GM21528 (cell line): ENCODE results near the gene PKNOX1.
"Not testable (repeated sequence)": the region's sequence is repeated elsewhere in the genome, so short reads cannot be mapped to it uniquely, and the experiment has no call there.

Source experiments
- ATAC-seq: cut with Tn5 transposase; IDR thresholded peaks from one replicate; pipeline ENCODE4 v1.9.1; 2021; ENCODE audit warnings: mild to moderate bottlenecking, moderate library complexity; ENCODE audit not compliant: unreplicated experiment, low FRiP score

The PKNOX1 gene

DNA sequence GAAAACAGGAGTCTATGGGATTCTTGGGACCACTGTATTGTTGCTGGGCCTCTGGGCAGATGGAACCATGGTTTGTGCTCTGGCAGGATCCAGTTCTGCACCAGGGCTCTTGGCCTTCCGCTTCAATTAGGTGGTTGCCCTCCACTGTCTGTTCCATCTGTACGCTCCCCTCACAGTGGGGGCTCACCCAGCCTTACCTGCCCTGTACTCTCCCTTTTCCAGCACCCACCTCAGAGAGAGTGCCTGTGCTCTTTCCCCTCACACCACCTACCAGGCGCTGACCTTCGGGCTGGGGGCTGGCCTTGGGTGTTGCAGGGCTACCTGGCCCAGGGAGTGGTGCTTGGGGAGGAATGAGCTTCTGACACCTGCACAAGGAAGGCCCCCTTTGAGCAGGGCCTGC is 7.5 kb downstream of the PKNOX1 start:
- no peak for ATAC-seq

DNA sequence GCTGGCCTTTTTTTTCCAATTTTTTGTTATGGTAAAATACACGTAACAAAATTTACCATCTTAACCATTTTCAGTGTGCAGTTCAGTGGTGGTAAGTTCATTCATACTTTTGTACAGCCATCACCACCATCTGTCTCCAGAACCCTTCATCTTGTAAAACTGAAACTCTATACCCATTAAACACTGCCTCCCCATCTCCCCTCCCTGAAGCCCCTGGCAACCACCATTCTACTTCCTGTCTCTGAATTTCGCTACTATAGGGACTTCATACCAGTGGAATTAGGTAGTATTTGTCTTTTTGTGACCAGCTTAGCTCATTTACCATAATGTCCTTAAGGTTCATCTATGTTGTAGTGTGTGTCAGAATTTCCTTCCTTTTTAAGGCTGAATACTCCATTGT is 8.7 kb downstream of the PKNOX1 start:
- no peak for ATAC-seq

DNA sequence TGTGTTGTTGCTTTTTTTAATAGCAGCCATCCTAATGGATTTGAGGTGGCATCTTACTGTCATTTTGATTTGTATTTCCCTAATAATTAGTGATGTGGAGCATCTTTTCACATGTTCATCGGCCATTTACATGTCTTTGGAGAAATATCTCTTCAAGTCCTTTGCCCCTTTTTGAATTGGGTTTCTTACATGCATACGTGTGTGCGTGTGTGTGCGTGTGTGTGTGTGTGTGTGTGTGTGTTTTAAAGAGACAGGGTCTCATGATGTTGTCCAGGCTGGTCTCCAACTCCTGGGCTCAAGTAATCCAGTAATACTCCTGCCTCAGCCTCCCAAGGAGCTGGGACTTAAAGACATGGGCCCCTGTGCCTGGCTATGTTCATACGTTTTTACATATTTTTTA is 9.5 kb downstream of the PKNOX1 start:
- ATAC-seq: no peak

DNA sequence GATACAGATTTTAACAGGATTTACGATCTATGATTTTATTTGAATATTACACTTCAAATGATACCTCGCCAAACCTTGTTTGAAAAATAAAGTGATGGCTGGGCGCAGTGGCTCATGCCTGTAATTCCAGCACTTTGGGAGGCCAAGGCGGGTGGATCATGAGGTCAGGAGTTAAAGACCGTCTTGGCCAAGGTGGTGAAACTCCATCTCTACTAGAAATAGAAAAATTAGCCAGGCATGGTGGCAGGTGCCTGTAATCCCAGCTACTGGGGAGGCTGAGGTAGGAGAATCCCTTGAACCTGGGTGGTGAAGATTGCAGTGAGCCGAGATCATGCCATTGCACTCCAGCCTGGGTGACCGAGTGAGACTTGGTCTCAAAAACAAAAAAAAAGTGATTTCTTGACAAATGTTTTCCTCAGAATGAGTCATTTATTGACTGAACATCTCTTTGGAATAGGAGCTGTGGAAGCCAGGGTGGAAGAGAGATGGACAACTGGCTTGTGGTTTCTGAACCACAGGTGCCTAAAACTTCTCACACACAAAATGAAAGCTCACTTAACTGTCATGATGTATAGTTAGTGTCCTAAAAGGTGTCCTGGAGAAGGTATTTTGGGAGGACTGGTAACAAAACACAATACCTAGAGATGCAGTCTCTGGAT is 11.9 kb downstream of the PKNOX1 start:
- no peak for ATAC-seq

DNA sequence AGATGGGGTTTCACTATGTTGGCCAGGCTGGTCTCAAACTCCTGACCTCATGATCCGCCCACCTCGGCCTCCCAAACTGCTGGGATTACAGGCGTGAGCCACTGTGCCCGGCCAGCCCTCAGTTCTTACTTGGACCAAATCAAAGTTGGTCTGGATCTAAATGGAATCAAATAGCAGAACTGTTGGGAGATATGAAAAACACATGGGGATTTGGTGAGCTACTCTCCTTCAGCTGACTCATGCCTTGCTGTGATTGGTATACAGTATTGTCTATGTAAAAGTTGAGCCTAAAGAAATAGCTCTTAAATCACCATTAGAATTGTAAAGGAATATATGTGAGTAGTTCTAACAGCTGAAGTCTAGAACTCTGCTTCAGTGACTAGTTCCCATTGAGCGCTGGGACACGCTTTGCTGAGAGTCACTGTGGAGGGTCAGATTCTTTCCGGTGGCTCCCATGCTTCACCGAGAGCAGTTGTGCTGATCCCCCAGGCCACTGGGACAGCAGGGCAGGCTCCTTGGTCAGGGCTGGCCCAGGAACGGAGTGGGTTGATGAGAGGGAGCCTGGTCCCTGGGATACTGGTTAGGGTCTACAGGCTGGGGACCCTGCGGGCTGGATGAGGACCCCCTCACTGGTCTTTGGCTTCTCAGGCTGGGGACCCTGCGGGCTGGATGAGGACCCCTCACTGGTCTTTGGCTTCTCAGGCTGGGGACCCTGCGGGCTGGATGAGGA is 14.0 kb downstream of the PKNOX1 start:
- no peak for ATAC-seq

DNA sequence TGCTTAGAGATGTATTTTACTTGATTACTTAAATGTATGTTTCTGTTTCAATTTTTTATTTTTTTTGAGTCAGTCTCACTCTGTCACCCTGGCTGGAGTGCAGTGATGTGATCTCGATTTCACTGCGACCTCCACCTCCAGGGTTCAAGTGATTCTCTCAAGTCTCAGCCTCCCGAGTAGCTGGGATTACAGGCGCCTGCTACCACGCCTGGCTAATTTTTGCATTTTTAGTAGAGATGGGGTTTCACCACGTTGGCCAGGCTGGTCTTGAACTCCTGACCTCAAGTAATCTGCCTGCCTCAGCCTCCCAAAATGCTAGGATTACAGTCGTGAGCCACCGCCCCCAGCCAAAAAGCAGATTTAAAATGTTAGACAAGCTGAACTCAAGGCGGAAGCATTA is 15.0 kb downstream of the PKNOX1 start:
- not testable (repeated sequence) for ATAC-seq

DNA sequence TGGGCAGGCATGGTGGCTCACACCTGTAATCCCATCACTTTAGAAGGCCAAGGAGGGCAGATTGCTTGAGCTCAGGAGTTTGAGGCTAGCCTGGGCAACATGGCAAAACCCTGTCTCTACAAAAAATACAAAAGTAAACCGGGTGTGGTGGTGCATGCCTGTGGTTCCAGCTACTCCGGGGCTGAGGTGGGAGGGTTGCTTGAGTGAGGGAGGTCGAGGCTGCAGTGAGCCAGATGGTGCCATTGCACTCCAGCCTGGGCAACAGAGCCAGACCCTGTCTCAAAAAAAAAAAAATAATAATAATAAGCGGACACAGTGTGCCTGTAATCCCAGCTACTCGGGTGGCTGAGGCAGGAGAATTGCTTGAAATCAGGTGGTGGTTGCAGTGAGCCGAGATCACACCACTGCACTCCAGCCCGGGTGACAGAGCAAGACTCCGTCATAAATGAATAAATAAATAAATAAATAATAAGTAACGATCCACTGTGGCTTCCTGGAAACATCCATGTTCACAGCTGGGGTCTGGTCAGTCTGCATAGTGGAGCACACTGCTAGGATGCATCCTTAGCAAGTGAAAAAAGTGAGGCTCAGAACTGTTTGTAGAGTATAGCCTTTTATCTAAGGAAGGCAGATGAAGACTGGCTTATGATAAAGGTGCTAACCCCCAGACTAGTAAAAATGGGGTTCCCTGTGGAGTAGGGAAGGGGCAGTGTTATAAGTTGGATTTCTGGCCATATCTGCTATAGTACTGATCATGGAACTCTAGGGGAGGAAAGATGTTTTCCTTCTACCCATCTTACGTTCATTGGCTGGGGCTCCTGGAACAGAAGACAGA is 15.7 kb downstream of the PKNOX1 start:
- no peak for ATAC-seq

DNA sequence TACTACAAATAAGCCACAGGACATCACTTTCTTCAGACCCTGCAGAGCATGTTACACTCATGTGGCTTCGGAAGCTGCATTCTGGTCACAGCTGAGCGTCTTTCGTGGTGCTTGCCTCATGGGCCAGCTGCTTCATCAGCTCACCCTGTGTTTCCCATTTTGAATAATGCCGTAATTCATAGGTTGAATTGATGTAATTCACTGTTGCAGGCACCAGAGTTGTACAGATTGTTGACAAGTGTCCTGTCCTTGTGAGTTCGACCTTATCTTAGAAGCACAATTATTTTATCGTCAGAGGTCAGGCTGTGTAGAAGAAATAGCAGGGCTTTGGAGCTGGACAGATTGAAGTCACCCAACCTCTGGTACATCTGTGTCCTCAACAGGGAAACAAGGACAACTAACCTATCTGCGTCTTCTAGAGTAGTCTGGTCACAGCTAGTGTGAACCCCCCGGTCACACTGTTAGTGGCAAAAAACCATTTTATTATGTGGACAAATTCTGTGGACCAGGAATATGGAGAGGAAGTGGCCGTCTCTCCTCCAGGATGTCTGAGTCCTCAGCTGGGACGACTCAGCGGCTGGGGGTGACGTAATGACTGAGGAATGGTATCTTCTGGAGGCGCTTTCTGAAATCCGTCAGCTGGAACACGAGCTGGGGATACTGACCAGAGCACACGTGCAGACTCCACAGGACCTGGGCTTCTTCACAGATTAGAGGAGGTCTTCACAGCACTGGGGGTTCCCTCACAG is 17.8 kb downstream of the PKNOX1 start:
- no peak for ATAC-seq

DNA sequence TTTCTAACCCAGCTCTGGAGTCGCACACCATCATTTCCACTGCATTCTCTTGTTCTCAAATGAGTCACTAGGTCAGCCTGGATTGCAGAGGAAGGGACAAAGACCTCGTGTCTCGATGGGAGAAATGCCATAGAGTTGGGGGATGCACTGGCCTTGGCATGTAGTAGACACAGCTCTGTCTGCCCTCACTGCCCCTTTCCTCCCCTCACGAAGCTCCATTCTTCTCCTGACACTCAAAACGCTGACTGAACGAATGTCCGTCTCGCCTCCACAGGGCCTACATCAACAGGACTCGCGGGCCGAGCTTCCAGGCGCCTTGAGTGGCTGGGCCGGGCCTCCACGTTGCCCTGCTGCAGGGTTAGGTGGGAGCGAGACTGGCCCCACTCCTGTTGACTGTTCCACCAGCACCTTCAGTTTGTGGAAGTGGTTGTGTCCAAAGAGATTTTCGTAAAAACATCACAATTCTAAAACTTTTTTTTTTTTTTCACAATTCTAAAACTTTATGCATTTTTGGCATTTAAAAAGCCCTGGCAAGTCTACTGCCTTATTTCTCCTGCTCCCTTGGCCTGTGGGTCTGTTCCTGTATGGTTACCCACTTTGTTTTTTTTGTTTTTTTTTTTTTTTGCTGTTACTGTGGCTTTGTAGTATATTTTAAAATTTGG is 18.8 kb downstream of the PKNOX1 start:
- ATAC-seq: no peak

DNA sequence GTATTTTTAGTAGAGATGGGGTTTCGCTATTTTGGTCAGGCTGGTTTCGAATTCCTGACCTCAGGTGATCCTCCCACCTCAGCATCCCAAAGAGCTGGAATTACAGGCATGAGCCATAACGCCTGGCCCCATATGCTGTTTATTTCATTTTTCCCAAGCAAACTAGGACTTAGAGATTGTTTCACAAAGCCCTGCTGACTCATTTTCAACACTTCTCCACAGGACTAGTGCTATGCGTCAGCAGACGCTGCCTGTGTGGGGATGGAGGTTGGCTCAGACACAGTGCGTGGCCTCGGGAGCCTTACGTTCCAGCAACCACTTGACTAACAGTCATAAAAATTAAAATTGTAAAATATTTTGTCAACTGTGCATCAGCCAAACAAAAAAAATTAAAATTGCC is 22.7 kb downstream of the PKNOX1 start:
- no peak for ATAC-seq

DNA sequence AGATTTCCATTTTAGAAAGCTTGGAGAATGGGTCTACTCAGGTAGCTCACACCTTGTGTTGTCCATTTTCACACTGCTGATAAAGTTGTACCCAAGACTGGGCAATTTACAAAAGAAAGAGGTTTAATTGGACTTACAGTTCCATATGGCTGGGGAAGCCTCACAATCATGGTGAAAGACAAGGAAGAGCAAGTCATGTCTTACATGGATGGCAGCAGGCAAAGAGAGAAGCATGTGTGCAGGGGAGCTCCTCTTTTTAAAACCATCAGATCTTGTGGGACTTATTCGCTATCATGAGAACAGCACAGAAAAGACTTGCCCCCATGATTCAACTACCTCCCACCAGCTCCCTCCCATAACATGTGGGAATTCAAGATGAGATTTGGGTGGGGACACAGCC is 23.6 kb downstream of the PKNOX1 start:
- not testable (repeated sequence) for ATAC-seq

DNA sequence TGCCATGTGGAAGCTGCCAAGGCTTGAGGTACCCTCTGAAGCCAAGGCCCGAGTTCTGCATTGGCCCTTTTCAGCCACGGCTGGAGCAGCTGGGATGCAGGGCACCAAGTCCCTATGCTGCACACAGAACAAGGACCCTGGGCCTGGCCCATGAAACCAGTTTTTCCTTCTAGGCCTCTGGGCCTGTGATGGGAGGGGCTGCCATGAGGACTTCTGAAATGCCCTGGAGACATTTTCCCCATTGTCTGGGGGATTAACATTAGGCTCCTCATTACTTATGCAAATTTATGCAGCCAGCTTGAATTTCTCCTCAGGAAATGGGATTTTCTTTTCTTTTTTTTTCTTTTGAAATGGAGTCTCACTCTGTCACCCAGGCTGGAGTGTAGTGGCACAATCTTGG is 24.8 kb downstream of the PKNOX1 start:
- not testable (repeated sequence) for ATAC-seq

DNA sequence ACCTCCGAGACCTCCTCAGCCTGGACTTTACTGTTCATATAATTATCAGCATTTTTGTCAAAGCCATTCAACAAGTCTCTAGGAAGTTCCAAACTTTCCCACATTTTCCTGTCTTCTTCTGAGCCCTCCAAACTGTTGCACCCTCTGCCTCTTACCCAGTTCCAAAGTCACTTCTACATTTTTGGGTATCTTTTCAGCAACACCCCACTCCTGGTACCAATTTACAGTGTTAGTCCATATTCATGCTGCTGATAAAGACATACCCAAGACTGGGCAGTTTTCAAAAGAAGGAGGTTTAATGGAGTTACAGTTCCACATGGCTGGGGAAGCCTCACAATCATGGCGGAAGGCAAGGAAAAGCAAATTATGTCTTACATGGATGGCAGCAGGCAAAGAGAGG is 25.7 kb downstream of the PKNOX1 start:
- ATAC-seq: not testable (repeated sequence)

DNA sequence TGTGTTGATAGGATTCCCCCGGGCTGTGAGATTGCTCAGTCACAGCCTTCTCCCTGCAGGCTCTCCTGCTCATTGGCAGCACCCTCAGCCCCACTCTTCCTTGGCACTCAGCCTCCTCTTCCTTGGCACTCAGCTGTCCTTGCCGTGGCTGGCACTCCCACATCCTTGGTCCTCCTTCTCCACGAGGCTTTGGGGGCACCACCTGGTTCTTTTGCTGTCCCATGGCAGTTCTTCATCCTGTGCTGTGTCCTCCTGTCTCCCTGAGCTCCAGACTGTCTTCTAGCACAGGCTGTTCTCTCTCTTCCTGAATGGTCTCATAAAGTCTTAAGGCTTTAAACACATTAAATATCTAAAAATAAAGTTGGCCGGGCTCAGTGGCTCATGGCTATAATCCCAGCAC is 27.0 kb downstream of the PKNOX1 start:
- no peak for ATAC-seq

DNA sequence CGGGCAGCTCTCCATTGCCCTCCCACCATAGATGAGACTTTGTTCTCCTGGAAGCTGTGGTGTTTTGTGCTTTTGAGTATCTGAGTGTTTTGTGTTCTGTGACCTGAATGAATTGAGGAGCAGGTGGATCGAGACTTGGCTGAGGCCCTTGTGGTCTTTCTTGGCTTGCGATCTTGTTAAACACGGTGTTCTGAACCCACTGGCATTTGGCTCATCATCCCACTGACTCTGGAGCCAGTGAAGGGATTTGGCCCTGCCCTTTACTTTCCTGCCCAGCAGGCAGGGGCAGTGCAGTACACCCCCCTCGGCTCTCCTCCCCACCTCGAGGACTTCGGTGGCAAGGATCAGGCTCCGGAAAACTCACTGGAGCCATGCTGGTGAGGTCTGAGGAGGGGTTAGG is 30.6 kb downstream of the PKNOX1 start:
- ATAC-seq: no peak

DNA sequence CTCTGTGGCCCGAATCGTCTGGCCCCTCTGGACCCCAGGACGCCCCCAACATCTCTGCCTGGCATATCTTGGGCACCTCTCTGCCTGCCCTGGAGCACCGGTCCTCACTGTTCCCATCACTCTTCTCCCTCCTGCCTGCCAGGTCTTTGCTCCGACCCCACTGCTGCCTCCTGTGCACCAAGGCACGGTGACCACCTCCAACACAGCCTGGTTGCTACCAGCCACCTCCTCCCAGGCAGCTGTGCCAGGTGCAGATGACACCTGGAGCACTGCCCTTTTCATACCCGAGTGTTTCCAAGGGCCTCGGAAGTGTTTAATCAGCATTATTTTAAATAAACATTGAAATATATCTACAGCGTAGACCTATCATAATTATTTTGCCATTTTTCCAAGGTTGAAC is 31.3 kb downstream of the PKNOX1 start:
- ATAC-seq: no peak

DNA sequence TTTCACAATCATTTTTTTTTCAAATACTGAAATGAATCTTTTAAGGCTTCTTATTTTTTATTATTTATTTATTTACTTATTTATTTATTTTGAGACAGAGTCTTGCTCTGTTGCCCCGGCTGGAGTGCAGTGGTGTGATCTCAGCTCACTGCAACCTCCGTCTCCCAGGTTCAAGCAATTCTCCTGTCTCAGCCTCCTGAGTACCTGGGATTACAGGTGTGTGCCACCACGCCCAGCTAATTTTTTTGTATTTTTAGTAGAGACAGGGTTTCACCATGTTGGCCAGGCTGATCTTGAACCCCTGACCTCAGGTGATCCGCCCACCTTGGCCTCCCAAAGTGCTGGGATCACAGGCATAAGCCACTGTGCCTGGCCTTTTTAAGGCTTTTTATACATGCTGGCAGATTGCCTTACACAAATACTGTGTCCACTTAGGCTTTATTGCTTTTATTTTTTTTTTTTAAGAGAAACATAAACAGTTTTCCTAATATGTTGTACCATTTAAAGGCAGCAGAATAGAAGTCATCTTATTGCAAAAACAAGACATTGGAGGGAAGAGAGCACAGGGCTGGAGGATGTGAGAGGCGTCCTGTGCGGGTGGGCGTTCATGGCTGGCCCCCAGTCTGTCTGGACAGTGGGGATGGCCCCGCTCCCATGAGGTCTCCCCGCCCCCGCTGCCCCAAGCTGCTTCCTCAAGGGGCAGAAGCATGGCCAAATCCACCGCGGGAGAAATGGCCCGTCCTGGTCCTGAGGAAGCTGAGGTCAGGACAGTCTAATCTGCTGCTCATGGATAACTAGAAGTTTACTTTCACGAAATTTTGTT is 31.9 kb downstream of the PKNOX1 start:
- not testable (repeated sequence) for ATAC-seq

DNA sequence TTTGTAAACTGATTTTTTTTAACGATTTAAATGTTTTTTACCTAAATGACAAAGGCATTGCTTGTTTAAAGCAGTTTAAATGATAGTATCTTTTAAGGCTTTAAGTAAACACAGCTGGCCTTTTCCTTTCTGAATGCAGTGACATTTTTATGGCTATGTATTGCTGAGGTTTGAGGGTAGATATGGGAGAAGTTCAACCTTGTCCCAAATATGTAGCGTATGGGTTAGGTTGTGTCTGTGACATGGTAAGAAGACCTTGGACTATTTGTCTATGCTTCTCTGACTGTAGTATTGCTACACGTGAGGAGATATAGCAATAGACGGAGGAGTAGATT is 32.5 kb downstream of the PKNOX1 start:
- ATAC-seq: no peak

DNA sequence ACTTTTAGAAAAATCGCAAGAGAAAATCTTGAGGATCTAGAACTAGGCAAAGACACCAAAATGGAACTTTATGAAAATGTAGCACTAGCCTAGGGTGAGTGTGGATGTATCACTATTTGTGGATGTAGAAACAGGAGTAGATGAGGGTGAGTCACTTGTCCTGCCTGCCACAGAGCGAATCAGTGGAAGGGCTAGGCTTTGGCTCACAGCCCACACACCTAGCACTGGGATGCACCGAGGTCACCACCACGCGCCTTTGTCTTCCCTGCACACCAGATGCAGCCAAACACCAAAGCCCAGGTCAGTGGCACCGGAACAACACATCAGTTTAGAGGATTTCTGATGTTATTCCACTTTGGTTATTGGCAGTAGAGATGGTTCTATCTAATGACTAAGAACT is 38.2 kb downstream of the PKNOX1 start:
- ATAC-seq: no peak
